HTERT RPE-1 (cell line): ENCODE data around the gene CEP162.
"Not testable (repeated sequence)": the region's sequence is repeated elsewhere in the genome, so short reads cannot be mapped to it uniquely, and the experiment has no call there.

Experiments
- in situ Hi-C: fragments of 300-500 bp; cut with MboI; formaldehyde crosslinking; loops from 4 replicates; pipeline ENCODE4 v1.14.3; 2020; ENCODE audit warnings: low sequenced_read_pairs

Gene CEP162

GRCh38 chr6:84164328-84164727 is 63.1 kb downstream of the CEP162 start:
- in situ Hi-C loops = not testable (repeated sequence)

- in situ Hi-C loops = no loop called here
These were observed 66.3 kb downstream of the CEP162 start for GRCh38 chr6:84161190-84161589.

- in situ Hi-C loops = no loop called here
These were observed 71.1 kb downstream of the CEP162 start for GRCh38 chr6:84156306-84156705.

GRCh38 chr6:84151669-84152068 is 75.8 kb downstream of the CEP162 start:
- in situ Hi-C loops = no loop called here

GRCh38 chr6:84150705-84151104 is 76.7 kb downstream of the CEP162 start:
- in situ Hi-C loops = no loop called here

- in situ Hi-C loops = no loop called here
These were observed 85.9 kb downstream of the CEP162 start for GRCh38 chr6:84141521-84141920.

- in situ Hi-C loops = no loop called here
These were observed 88.1 kb downstream of the CEP162 start for GRCh38 chr6:84139311-84139710.

GRCh38 chr6:84137989-84138575 is 89.4 kb downstream of the CEP162 start:
- in situ Hi-C loops = no loop called here

GRCh38 chr6:84137051-84137375 is 90.4 kb downstream of the CEP162 start:
- in situ Hi-C loops = no loop called here

GRCh38 chr6:84136364-84137050 is 90.9 kb downstream of the CEP162 start:
- in situ Hi-C loops = no loop called here

GRCh38 chr6:84135291-84135690 is 92.2 kb downstream of the CEP162 start:
- in situ Hi-C loops = no loop called here

- in situ Hi-C loops = not testable (repeated sequence)
These were observed 94.1 kb downstream of the CEP162 start for GRCh38 chr6:84133385-84133784.

GRCh38 chr6:84129588-84129987 is 97.9 kb downstream of the CEP162 start:
- in situ Hi-C loops = not testable (repeated sequence)

GRCh38 chr6:84123186-84123585 is 104.3 kb downstream of the CEP162 start:
- in situ Hi-C loops = no loop called here

- in situ Hi-C loops = no loop called here
These were observed 108.2 kb downstream of the CEP162 start for GRCh38 chr6:84119277-84119676.

- in situ Hi-C loops = no loop called here
These were observed 109.3 kb downstream of the CEP162 start for GRCh38 chr6:84118191-84118590.

GRCh38 chr6:84114933-84115594 is 112.4 kb downstream of the CEP162 start:
- in situ Hi-C loops = not testable (repeated sequence)

- in situ Hi-C loops = not testable (repeated sequence)
These were observed 116.1 kb downstream of the CEP162 start for GRCh38 chr6:84111351-84111750.

- in situ Hi-C loops = no loop called here
These were observed 119.9 kb downstream of the CEP162 start for GRCh38 chr6:84107495-84107894.

- in situ Hi-C loops = not testable (repeated sequence)
These were observed 122.1 kb downstream of the CEP162 start for GRCh38 chr6:84105215-84105924.

- in situ Hi-C loops = no loop called here
These were observed 124.4 kb downstream of the CEP162 start for GRCh38 chr6:84103029-84103428.

- in situ Hi-C loops = no loop called here
These were observed 132.3 kb downstream of the CEP162 start for GRCh38 chr6:84095156-84095555.
